A673 (cell line): Measurements from ENCODE around the gene PRKCA.

Experiments used
- EZH2 ChIP-seq: fragments of 200-600 bp; sonication (generic); IDR thresholded peaks from 2 replicates; pipeline ENCODE4 v1.6.1; 2017; ENCODE audit warnings: borderline replicate concordance, low read depth, mild to moderate bottlenecking, mixed read lengths, antibody characterized with exemption, low read length; ENCODE audit not compliant: poor library complexity, severe bottlenecking
- TF ChIP-seq, protein P1 (sequence below): fragments of 300-800, 200-600 bp; sonication (generic); conservative IDR thresholded peaks from 2 replicates; pipeline ENCODE4 v1.5.1; 2017; ENCODE audit warnings: low read depth, mild to moderate bottlenecking, antibody characterized with exemption, low read length, moderate library complexity, mixed read lengths

DNA sequence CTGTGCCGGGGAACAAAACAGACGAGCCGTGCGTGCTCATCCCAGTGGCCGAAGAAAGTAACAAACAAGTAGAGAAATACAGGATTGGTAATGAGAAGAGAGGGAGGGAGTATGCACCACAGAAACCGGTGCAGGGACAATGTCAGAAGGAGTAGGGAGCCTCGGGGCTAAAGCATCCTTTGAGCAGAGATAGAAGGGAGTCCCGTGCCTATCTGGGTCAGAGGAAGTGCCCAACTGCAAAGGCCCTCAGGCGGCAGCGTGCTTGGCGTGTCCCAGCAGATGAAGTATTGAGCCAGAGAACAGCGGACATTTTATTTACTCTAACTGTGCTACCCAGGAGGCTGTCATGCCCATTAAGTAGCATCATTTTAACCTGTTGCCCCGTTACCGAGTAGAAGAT lies 417.6 kb downstream of the PRKCA start:
- no peak for TF ChIP-seq EZH2
- TF ChIP-seq, protein P1, sequence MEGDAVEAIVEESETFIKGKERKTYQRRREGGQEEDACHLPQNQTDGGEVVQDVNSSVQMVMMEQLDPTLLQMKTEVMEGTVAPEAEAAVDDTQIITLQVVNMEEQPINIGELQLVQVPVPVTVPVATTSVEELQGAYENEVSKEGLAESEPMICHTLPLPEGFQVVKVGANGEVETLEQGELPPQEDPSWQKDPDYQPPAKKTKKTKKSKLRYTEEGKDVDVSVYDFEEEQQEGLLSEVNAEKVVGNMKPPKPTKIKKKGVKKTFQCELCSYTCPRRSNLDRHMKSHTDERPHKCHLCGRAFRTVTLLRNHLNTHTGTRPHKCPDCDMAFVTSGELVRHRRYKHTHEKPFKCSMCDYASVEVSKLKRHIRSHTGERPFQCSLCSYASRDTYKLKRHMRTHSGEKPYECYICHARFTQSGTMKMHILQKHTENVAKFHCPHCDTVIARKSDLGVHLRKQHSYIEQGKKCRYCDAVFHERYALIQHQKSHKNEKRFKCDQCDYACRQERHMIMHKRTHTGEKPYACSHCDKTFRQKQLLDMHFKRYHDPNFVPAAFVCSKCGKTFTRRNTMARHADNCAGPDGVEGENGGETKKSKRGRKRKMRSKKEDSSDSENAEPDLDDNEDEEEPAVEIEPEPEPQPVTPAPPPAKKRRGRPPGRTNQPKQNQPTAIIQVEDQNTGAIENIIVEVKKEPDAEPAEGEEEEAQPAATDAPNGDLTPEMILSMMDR, result no peak
